Measurements from ENCODE around the gene JAG1.
"Not testable (repeated sequence)": the region's sequence is repeated elsewhere in the genome, so short reads cannot be mapped to it uniquely, and the experiment has no call there.

The JAG1 gene

GRCh38 chr20:10616212-10616611 is 57.6 kb downstream of the JAG1 start:
- H3K79me2 ChIP-seq (ENCODE audit: insufficient read depth, low read length), result no peaks in the 10 kb centered on the region
- no peaks in the 10 kb centered on the region for H3F3A ChIP-seq (ENCODE audit: insufficient read depth)
- H3K27ac ChIP-seq (ENCODE audit: low read depth, low read length), result no peak overlapping the region
- H4K20me1 ChIP-seq (ENCODE audit: low read depth, low read length), result no peaks in the 10 kb centered on the region
- H3K9me2 ChIP-seq (replicated peaks; ENCODE audit: insufficient read depth, low read length), result no peaks in the 10 kb centered on the region
- H3K9me3 ChIP-seq (ENCODE audit: insufficient read depth, low read length), result no peaks in the 10 kb centered on the region
- H2AFZ ChIP-seq (ENCODE audit: low read depth, low read length, severe bottlenecking), result no peak overlapping the region
- H3K4me2 ChIP-seq (ENCODE audit: low read depth, low read length, poor library complexity, severe bottlenecking), result no peak overlapping the region
- TF ChIP-seq CTCF (IDR thresholded peaks at IDR 0.05; ENCODE audit: insufficient read depth, low read length, poor library complexity, severe bottlenecking), result no peak
- TF ChIP-seq EZH2phosphoT487 (conservative IDR thresholded peaks at IDR 0.05; ENCODE audit: low read length), result no peak
- no peak overlapping the region for H3K9ac ChIP-seq (ENCODE audit: low read length)
- H3K27me3 ChIP-seq (ENCODE audit: low read length), result no peaks in the 10 kb centered on the region
- H3K4me3 ChIP-seq (ENCODE audit: insufficient read depth, low read length, poor library complexity, severe bottlenecking), result no peak overlapping the region
- H3K36me3 ChIP-seq (ENCODE audit: low read length), result no peaks in the 10 kb centered on the region

DNA sequence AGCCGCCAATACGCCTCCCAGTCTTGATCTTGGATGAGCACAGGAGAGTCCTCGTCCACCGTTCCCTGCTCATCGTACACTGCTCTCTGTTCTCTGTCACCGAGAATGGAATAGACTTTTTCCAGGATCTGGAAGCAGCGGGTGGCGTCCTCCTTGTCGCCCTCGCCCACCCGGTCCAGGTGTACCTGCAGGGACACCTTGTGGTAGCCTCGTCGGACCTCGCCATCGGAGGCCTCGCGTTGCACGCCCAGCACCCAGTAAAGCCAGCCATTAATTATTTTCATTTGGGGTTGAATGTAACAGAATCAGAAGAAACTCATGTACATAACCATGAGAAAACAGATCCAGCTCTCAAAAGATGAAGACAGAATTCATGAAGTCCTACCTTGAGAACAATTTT is 59.9 kb downstream of the JAG1 start:
- no peaks in the 10 kb centered on the region for H3K36me3 ChIP-seq (ENCODE audit: low read length)

GRCh38 chr20:10613426-10613825 is 60.4 kb downstream of the JAG1 start:
- not testable (repeated sequence) for H3F3A ChIP-seq (ENCODE audit: insufficient read depth); H3K4me3 ChIP-seq (ENCODE audit: insufficient read depth, low read length, poor library complexity, severe bottlenecking); H3K9ac ChIP-seq (ENCODE audit: low read length); H3K27ac ChIP-seq (ENCODE audit: low read depth, low read length); H3K79me2 ChIP-seq (ENCODE audit: insufficient read depth, low read length); H3K4me2 ChIP-seq (ENCODE audit: low read depth, low read length, poor library complexity, severe bottlenecking); H3K36me3 ChIP-seq (ENCODE audit: low read length); H3K9me3 ChIP-seq (ENCODE audit: insufficient read depth, low read length); H3K9me2 ChIP-seq (replicated peaks; ENCODE audit: insufficient read depth, low read length); H3K27me3 ChIP-seq (ENCODE audit: low read length); H4K20me1 ChIP-seq (ENCODE audit: low read depth, low read length); H2AFZ ChIP-seq (ENCODE audit: low read depth, low read length, severe bottlenecking)

More for the DNA sequence above, 59.9 kb downstream of the JAG1 start:
- Histone ChIP-seq H3K4me3 (ENCODE audit: insufficient read depth, low read length, poor library complexity, severe bottlenecking) (no peak overlapping the region), H3K79me2 (ENCODE audit: insufficient read depth, low read length) (no peaks in the 10 kb centered on the region), H3K4me2 (ENCODE audit: low read depth, low read length, poor library complexity, severe bottlenecking) (no peak overlapping the region), H2AFZ (ENCODE audit: low read depth, low read length, severe bottlenecking) (no peak overlapping the region), H3F3A (ENCODE audit: insufficient read depth) (no peaks in the 10 kb centered on the region), H3K9me2 (replicated peaks; ENCODE audit: insufficient read depth, low read length) (no peaks in the 10 kb centered on the region), H3K27ac (ENCODE audit: low read depth, low read length) (no peak overlapping the region), H3K9ac (ENCODE audit: low read length) (no peak overlapping the region), H3K9me3 (ENCODE audit: insufficient read depth, low read length) (no peaks in the 10 kb centered on the region), H4K20me1 (ENCODE audit: low read depth, low read length) (no peaks in the 10 kb centered on the region), H3K27me3 (ENCODE audit: low read length) (no peaks in the 10 kb centered on the region)
- TF ChIP-seq EZH2phosphoT487 (conservative IDR thresholded peaks at IDR 0.05; ENCODE audit: low read length), result no peak
- no peak for TF ChIP-seq CTCF (IDR thresholded peaks at IDR 0.05; ENCODE audit: insufficient read depth, low read length, poor library complexity, severe bottlenecking)

DNA sequence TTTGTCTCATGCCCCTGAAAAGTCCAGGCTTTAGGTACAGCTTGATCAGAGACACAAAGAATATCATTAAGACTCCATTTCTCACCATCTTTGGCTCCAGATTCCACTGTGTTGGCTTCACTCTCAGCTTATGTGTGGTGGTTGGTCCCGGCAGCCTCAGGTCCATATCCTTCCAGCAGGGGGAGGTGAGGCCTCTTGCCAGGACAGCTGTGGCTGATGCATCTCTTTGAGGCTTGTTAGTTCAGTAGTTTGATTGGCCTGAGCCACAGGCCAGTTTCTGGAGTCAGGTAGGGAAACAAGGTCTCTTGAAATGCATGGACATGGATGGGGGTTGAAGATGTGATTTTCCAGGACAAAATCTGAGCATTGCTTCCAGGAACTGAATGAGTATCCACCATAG is 62.4 kb downstream of the JAG1 start:
- no peaks in the 10 kb centered on the region for H4K20me1 ChIP-seq (ENCODE audit: low read depth, low read length)
- H3K27ac ChIP-seq (ENCODE audit: low read depth, low read length), result no peak overlapping the region
- no peak for TF ChIP-seq EZH2phosphoT487 (conservative IDR thresholded peaks at IDR 0.05; ENCODE audit: low read length)
- TF ChIP-seq CTCF (IDR thresholded peaks at IDR 0.05; ENCODE audit: insufficient read depth, low read length, poor library complexity, severe bottlenecking), result no peak

More for the DNA sequence above, 62.4 kb downstream of the JAG1 start:
- Histone ChIP-seq H3K79me2 (ENCODE audit: insufficient read depth, low read length) (no peaks in the 10 kb centered on the region), H3K9ac (ENCODE audit: low read length) (no peak overlapping the region), H3K27me3 (ENCODE audit: low read length) (no peaks in the 10 kb centered on the region), H3K4me2 (ENCODE audit: low read depth, low read length, poor library complexity, severe bottlenecking) (no peak overlapping the region), H3F3A (ENCODE audit: insufficient read depth) (no peaks in the 10 kb centered on the region), H2AFZ (ENCODE audit: low read depth, low read length, severe bottlenecking) (no peak overlapping the region), H3K4me3 (ENCODE audit: insufficient read depth, low read length, poor library complexity, severe bottlenecking) (no peak overlapping the region), H3K9me3 (ENCODE audit: insufficient read depth, low read length) (no peaks in the 10 kb centered on the region), H3K36me3 (ENCODE audit: low read length) (no peaks in the 10 kb centered on the region), H3K9me2 (replicated peaks; ENCODE audit: insufficient read depth, low read length) (no peaks in the 10 kb centered on the region)

Data from SU-DHL-6 (cell line).